Cardiac muscle cell (in vitro differentiated cells and primary cell): ENCODE measurements around the gene USO1. TPM values are rescaled to one million over a fixed set of nuclear protein-coding genes. Genes with fewer than 3 reads are reported as not detected.

Source experiments
- DNase-seq, 2 donors: peaks; one replicate each; pipeline versions ENCODE4 v3.0.0 to v3.0.0-alpha.2; 2010 to 2017; ENCODE audit warnings: low read depth in 1 of 2, low spot score in 1 of 2
- H3K27ac ChIP-seq: fragments of 200-600 bp; sonication (generic); 2 replicates; pipeline ENCODE4 v1.5.1; 2016
- H3K27me3 ChIP-seq: fragments of 200-600 bp; sonication (generic); 2 replicates; pipeline ENCODE4 v1.6.0; 2016; ENCODE audit warnings: control low read depth
- H3K36me3 ChIP-seq: fragments of 200-600 bp; sonication (generic); 2 replicates; pipeline ENCODE4 v1.5.1; 2016; ENCODE audit warnings: control low read depth
- H3K4me1 ChIP-seq: fragments of 200-600 bp; sonication (generic); 2 replicates; pipeline ENCODE4 v1.8.1; 2017; ENCODE audit warnings: low read depth, mild to moderate bottlenecking, mixed run types
- H3K4me3 ChIP-seq: fragments of 200-600 bp; sonication (generic); 2 replicates; pipeline ENCODE4 v1.5.1; 2016; ENCODE audit warnings: mild to moderate bottlenecking
- H3K9me3 ChIP-seq: fragments of 200-600 bp; sonication (generic); 2 replicates; pipeline ENCODE4 v1.5.1; 2017; ENCODE audit warnings: low read depth, mild to moderate bottlenecking, control low read depth
- CTCF ChIP-seq: IDR thresholded peaks from 2 replicates; pipeline ENCODE4 v1.5.1; 2012; ENCODE audit warnings: low read depth, mild to moderate bottlenecking, low read length
- polyA plus RNA-seq: library from polyadenylated mRNA; unstranded; fragments of >200 nt; fragmentation: Nextera tagmentation; extraction: Ambion mirVana; gene quantifications from 2 replicates; pipeline ENCODE4 v1.2.1, GENCODE V29; 2016
- total RNA-seq: library from RNA; depleted of rRNA; stranded (reverse); fragments of >200 nt; gene quantifications from 2 replicates; pipeline ENCODE4 v1.2.3, GENCODE V29; 2016

The USO1 gene
- total and polyA plus RNA-seq, 2 experiments from 2014 or later: 45.1 to 50.5 TPM

- Histone ChIP-seq H3K27me3 (no peaks in the 10 kb centered on the region), H3K36me3 (no peaks in the 10 kb centered on the region), H3K4me3 (no peak overlapping the region), H3K27ac (no peak overlapping the region), H3K9me3 (no peaks in the 10 kb centered on the region), H3K4me1 (peaks cover 14% of the 10 kb centered on the region)
- DNase-seq: no peak
- TF ChIP-seq CTCF: no peak
Measured at GRCh38 chr4:75735525-75735924, 11.1 kb downstream of the USO1 start.

GRCh38 chr4:75736862-75737261 lies 12.5 kb downstream of the USO1 start:
- no peaks in the 10 kb centered on the region for H3K36me3 ChIP-seq
- no peaks in the 10 kb centered on the region for H3K9me3 ChIP-seq
- no peak for TF ChIP-seq CTCF
- no peaks in the 10 kb centered on the region for H3K27me3 ChIP-seq
- DNase-seq: peak in 1 of 2 donors; percentile 55
- peak overlapping the region; percentile 73 for H3K27ac ChIP-seq
- H3K4me1 ChIP-seq: peaks cover 14% of the 10 kb centered on the region
- H3K4me3 ChIP-seq: no peak overlapping the region

GRCh38 chr4:75737398-75737797 lies 13.0 kb downstream of the USO1 start:
- DNase-seq: peak in 1 of 2 donors; percentile 37
- TF ChIP-seq CTCF: no peak
- H3K27me3 ChIP-seq: no peaks in the 10 kb centered on the region
- H3K9me3 ChIP-seq: no peaks in the 10 kb centered on the region
- H3K4me3 ChIP-seq: no peak overlapping the region
- H3K4me1 ChIP-seq: peaks cover 14% of the 10 kb centered on the region
- H3K27ac ChIP-seq: peak overlapping the region; percentile 73
- H3K36me3 ChIP-seq: no peaks in the 10 kb centered on the region

GRCh38 chr4:75741027-75741426 lies 16.6 kb downstream of the USO1 start:
- no peak for DNase-seq
- Histone ChIP-seq H3K27me3 (no peaks in the 10 kb centered on the region), H3K4me1 (peaks cover 30% of the 10 kb centered on the region), H3K9me3 (no peaks in the 10 kb centered on the region), H3K36me3 (no peaks in the 10 kb centered on the region), H3K4me3 (no peak overlapping the region), H3K27ac (no peak overlapping the region)
- no peak for TF ChIP-seq CTCF

- H3K27ac ChIP-seq: no peak overlapping the region
Measured at GRCh38 chr4:75742451-75742850, 18.1 kb downstream of the USO1 start.

More at GRCh38 chr4:75742451-75742850, 18.1 kb downstream of the USO1 start:
- no peaks in the 10 kb centered on the region for H3K36me3 ChIP-seq
- H3K27me3 ChIP-seq: no peaks in the 10 kb centered on the region
- TF ChIP-seq CTCF: no peak
- H3K4me3 ChIP-seq: no peak overlapping the region
- DNase-seq: no peak
- H3K4me1 ChIP-seq: peaks cover 20% of the 10 kb centered on the region
- no peaks in the 10 kb centered on the region for H3K9me3 ChIP-seq
